GM18502 (cell line): ENCODE measurements around the gene DNAJB6.
A peak's percentile ranks its signal among the peaks of the same experiment; 100 is the strongest.
"Not testable (repeated sequence)": the region's sequence is repeated elsewhere in the genome, so short reads cannot be mapped to it uniquely, and the experiment has no call there.

Experiments
- ATAC-seq: cut with Tn5 transposase; IDR thresholded peaks from one replicate; pipeline ENCODE4 v1.9.1; 2021; ENCODE audit warnings: mild to moderate bottlenecking; ENCODE audit not compliant: unreplicated experiment, poor library complexity

DNAJB6 gene

GRCh38 chr7:157320608-157320980 is 16.2 kb upstream of the DNAJB6 start:
- ATAC-seq, result no peak

GRCh38 chr7:157323401-157323800 is 13.4 kb upstream of the DNAJB6 start:
- no peak for ATAC-seq

- no peak for ATAC-seq
Measured at GRCh38 chr7:157329447-157329846, 7.4 kb upstream of the DNAJB6 start.

GRCh38 chr7:157330567-157330966 is 6.2 kb upstream of the DNAJB6 start:
- not testable (repeated sequence) for ATAC-seq

GRCh38 chr7:157331049-157331448 is 5.8 kb upstream of the DNAJB6 start:
- ATAC-seq, result not testable (repeated sequence)

- ATAC-seq, result no peak
Measured at GRCh38 chr7:157335236-157335635, 1.6 kb upstream of the DNAJB6 start.

GRCh38 chr7:157335991-157336382 is 817 bp upstream of the DNAJB6 start:
- no peak for ATAC-seq

GRCh38 chr7:157337316-157338149 is 729 bp downstream of the DNAJB6 start:
- peak; percentile 59 for ATAC-seq

- no peak for ATAC-seq
Measured at GRCh38 chr7:157339777-157340677, 3.2 kb downstream of the DNAJB6 start.

- ATAC-seq, result no peak
Measured at GRCh38 chr7:157347217-157347904, 10.6 kb downstream of the DNAJB6 start.

- no peak for ATAC-seq
Measured at GRCh38 chr7:157348548-157348947, 11.7 kb downstream of the DNAJB6 start.

- no peak for ATAC-seq
Measured at GRCh38 chr7:157352516-157352915, 15.7 kb downstream of the DNAJB6 start.

- no peak for ATAC-seq
Measured at GRCh38 chr7:157355784-157356511, 19.1 kb downstream of the DNAJB6 start.

GRCh38 chr7:157357129-157358040 is 20.6 kb downstream of the DNAJB6 start:
- ATAC-seq, result peak; percentile 96

- no peak for ATAC-seq
Measured at GRCh38 chr7:157358041-157358752, 21.4 kb downstream of the DNAJB6 start.

GRCh38 chr7:157358753-157359096 is 21.9 kb downstream of the DNAJB6 start:
- no peak for ATAC-seq

- ATAC-seq, result no peak
Measured at GRCh38 chr7:157359581-157359980, 22.8 kb downstream of the DNAJB6 start.

GRCh38 chr7:157360483-157361025 is 23.8 kb downstream of the DNAJB6 start:
- no peak for ATAC-seq
